Vagina (tissue), 2 donors: ENCODE results near the gene CACNG7. TPM values are rescaled to one million over a fixed set of nuclear protein-coding genes. Genes with fewer than 3 reads are reported as not detected.
"Not testable (repeated sequence)": the region's sequence is repeated elsewhere in the genome, so short reads cannot be mapped to it uniquely, and the experiment has no call there.

Experiments
- DNase-seq, 2 donors: peaks; one replicate each; pipeline ENCODE4 v3.0.0-alpha.2; 2017; ENCODE audit errors: extremely low spot score in 2 of 2
- H3K27ac ChIP-seq: fragments of 200-600 bp; sonication (generic); one replicate; pipeline ENCODE4 v1.5.1; 2019
- H3K27me3 ChIP-seq: fragments of 200-600 bp; sonication (generic); one replicate; pipeline ENCODE4 v1.5.1; 2019
- H3K36me3 ChIP-seq, 2 donors: fragments of 200-600 bp; sonication (generic); one replicate each; pipeline ENCODE4 v1.5.1; 2017 to 2019
- H3K4me1 ChIP-seq: fragments of 200-600 bp; sonication (generic); one replicate; pipeline ENCODE4 v1.5.1; 2019
- H3K4me3 ChIP-seq, 2 donors: fragments of 200-600 bp; sonication (generic); 1 replicate in 1 of 2; 2 replicates in 1 of 2; pipeline ENCODE4 v1.5.1; 2016 to 2019
- H3K9me3 ChIP-seq: fragments of 200-600 bp; sonication (generic); one replicate; pipeline ENCODE4 v1.5.1; 2019
- POLR2A ChIP-seq, 2 donors: fragments of 450-650 bp; IDR thresholded peaks; one replicate each; pipeline ENCODE4 v1.6.1; 2017; ENCODE audit warnings: antibody characterized with exemption in 2 of 2, mild to moderate bottlenecking in 2 of 2, moderate library complexity in 2 of 2
- POLR2AphosphoS5 ChIP-seq, 2 donors: sonication (generic); formaldehyde crosslinking; IDR thresholded peaks; one replicate each; pipeline ENCODE4 v1.9.0; 2017; ENCODE audit warnings: antibody characterized with exemption in 2 of 2, mild to moderate bottlenecking in 2 of 2, low read depth in 1 of 2; ENCODE audit not compliant: insufficient read depth in 1 of 2
- intact Hi-C: fragments of 100-400 bp; cut with DNase I; formaldehyde crosslinking; loops from one replicate; pipeline ENCODE4 v1.15.1; 2023
- total RNA-seq: library from RNA; depleted of rRNA; stranded (reverse); fragments of >200 nt; gene quantifications from one replicate; pipeline ENCODE4 v1.2.3, GENCODE V29; 2016
- TF ChIP-seq, protein P1 (sequence below), 3 experiments: fragments of 450-650 bp in 2 of 3; fragments of 200-600 bp in 1 of 3; sonication (generic) in 1 of 3; IDR thresholded peaks; one replicate each; pipeline ENCODE4 v1.5.1; 2017 to 2019; ENCODE audit warnings: antibody characterized with exemption in 3 of 3, mild to moderate bottlenecking in 2 of 3, moderate library complexity in 2 of 3

The CACNG7 gene
- total RNA-seq, 1 donor from 2014 or later, result not detected

DNA sequence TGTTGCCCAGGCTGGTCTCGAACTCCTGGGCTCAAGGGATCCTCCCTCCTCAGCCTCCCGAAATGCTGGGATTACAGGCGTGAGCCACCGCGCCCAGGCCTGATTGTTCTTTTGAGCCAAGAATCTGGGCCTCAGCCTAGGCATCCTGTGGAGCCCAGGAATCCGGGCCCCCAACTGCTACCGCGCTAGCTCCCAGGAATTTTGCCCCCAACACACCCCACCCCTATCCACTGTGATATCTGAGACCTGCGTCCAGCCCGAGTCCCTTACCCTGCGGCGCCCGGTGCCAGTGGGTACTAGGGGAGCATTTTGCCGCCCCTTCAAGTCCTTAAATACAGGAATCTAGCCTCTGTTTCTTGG lies 42.2 kb upstream of the CACNG7 start:
- Histone ChIP-seq H3K27me3 (no peaks in the 10 kb centered on the region), H3K36me3 (no peaks in the 10 kb centered on the region), H3K27ac (peak overlapping the region; percentile 95), H3K4me3 (peak overlapping the region; percentile 66 to 96), H3K4me1 (peaks cover 54% of the 10 kb centered on the region), H3K9me3 (no peaks in the 10 kb centered on the region)
- no peak for DNase-seq
- intact Hi-C loops, result no loop called here
- TF ChIP-seq, protein P1, sequence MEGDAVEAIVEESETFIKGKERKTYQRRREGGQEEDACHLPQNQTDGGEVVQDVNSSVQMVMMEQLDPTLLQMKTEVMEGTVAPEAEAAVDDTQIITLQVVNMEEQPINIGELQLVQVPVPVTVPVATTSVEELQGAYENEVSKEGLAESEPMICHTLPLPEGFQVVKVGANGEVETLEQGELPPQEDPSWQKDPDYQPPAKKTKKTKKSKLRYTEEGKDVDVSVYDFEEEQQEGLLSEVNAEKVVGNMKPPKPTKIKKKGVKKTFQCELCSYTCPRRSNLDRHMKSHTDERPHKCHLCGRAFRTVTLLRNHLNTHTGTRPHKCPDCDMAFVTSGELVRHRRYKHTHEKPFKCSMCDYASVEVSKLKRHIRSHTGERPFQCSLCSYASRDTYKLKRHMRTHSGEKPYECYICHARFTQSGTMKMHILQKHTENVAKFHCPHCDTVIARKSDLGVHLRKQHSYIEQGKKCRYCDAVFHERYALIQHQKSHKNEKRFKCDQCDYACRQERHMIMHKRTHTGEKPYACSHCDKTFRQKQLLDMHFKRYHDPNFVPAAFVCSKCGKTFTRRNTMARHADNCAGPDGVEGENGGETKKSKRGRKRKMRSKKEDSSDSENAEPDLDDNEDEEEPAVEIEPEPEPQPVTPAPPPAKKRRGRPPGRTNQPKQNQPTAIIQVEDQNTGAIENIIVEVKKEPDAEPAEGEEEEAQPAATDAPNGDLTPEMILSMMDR (IDR thresholded peaks at IDR 0.05), result no peak
- no peak for TF ChIP-seq POLR2A (IDR thresholded peaks at IDR 0.05)
- TF ChIP-seq POLR2AphosphoS5 (IDR thresholded peaks at IDR 0.05; ENCODE audit: insufficient read depth in 1 of 2, low read depth in 1 of 2), result no peak

DNA sequence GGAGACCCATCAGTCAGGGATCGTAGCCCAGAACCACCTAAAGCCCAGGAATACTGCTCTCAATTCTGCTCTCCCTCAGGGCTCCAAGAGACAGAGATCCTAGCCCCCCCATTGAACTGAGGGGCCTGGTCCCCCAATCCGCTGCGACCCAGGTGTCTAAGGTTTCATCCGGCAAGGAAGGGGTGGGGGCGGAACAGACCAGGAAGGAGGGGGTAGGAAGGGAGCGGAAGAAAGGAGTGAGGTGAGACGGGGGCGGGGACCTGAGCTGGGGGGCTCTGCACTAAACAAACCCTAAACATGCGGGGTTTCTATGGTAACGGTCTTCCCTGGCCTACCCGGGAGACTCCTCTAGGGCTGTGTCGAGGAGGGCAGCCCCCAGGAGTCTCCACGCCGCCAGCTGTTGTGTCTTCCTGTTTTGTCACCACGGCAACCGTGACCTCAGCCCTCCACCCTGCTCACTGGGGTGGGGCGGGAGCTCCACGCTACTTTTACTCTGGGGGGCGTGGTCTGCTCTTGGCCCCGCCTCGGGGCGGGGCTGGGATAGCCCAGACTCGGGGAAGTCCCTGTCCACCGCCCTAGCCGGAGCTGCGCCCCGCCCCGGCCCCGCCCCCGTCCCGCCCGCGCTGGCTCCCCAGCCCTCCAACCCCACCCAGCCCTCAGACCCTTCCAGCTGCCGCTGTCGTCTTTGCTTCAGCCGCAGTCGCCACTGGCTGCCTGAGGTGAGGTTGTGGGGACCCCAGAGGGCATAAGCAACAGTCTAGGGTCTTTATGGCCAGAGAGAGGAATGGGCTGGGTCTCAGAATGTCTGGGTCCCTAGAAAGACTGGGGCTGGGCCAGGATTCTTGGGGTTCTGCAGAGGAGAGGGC lies 41.6 kb upstream of the CACNG7 start, which contains the start of gene MYADM:
TSS of gene MYADM (plus strand) at position 659 of the 866 bp plus-strand sequence. CDS start 5,647 bp downstream, outside the sequence.
- peak in 1 of 2 donors; percentile 99 for DNase-seq
- intact Hi-C loops, result no loop called here
- TF ChIP-seq POLR2AphosphoS5 (IDR thresholded peaks at IDR 0.05; ENCODE audit: insufficient read depth in 1 of 2, low read depth in 1 of 2), result peak; percentile 78 to 86
- TF ChIP-seq POLR2A (IDR thresholded peaks at IDR 0.05), result peak in 1 of 2 donors; percentile 84
- TF ChIP-seq, protein P1 (IDR thresholded peaks at IDR 0.05), result no peak
- Histone ChIP-seq H3K9me3 (no peaks in the 10 kb centered on the region), H3K27me3 (no peaks in the 10 kb centered on the region), H3K36me3 (no peaks in the 10 kb centered on the region), H3K4me1 (peaks cover 60% of the 10 kb centered on the region), H3K27ac (peak within 1 kb of the TSS; percentile 95), H3K4me3 (peak within 1 kb of the TSS; percentile 66 to 96)

DNA sequence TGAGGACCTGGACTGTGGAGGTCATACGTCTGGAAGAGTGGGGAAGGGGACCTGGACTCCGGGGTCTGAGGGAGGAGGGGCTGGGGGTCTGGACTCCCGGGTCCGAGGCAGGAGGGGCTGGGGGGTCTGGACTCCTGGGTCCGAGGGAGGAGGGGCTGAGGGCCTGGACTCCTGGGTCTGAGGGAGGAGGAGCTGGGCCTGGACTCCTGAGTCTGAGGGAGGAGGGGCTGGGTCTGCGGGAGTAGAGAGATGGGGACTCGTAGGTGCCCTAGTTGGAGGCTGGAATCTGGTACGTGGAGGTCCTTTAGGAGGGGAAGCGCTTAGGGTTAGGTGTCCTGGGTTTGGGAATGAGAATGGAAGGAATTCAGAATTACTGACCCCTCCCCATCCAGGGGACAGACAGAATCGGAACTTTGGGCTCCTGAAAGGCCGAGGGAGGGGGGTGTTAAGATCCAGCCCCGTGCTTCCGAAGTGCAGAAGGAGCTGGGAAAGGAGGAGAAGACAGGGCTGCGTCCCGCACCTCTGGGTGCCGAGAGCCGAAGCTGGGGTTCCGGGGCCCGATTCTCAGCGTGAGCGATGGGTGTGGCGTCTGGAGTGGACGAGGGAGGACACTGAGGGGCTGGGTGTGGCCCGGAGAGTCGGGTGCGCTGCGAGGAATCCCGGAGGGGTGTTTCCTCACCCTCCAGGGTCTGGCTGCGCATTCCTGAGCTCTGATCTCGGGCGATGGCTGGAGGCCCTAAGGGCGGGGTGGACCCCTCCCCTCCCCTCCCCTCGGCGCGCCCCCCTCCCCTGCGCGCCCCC lies 40.8 kb upstream of the CACNG7 start:
- Histone ChIP-seq H3K27ac (peak overlapping the region; percentile 95), H3K9me3 (no peaks in the 10 kb centered on the region), H3K4me3 (peak overlapping the region; percentile 66 to 96), H3K4me1 (peaks cover 65% of the 10 kb centered on the region), H3K27me3 (no peaks in the 10 kb centered on the region), H3K36me3 (peaks cover 0 to 1% of the 10 kb centered on the region in 2 donors)
- intact Hi-C loops, result no loop called here
- peak in 1 of 2 donors; percentile 90 for DNase-seq
- TF ChIP-seq POLR2AphosphoS5 (IDR thresholded peaks at IDR 0.05; ENCODE audit: insufficient read depth in 1 of 2, low read depth in 1 of 2) (no peak), POLR2A (IDR thresholded peaks at IDR 0.05) (no peak)
- TF ChIP-seq, protein P1 (IDR thresholded peaks at IDR 0.05), result no peak

DNA sequence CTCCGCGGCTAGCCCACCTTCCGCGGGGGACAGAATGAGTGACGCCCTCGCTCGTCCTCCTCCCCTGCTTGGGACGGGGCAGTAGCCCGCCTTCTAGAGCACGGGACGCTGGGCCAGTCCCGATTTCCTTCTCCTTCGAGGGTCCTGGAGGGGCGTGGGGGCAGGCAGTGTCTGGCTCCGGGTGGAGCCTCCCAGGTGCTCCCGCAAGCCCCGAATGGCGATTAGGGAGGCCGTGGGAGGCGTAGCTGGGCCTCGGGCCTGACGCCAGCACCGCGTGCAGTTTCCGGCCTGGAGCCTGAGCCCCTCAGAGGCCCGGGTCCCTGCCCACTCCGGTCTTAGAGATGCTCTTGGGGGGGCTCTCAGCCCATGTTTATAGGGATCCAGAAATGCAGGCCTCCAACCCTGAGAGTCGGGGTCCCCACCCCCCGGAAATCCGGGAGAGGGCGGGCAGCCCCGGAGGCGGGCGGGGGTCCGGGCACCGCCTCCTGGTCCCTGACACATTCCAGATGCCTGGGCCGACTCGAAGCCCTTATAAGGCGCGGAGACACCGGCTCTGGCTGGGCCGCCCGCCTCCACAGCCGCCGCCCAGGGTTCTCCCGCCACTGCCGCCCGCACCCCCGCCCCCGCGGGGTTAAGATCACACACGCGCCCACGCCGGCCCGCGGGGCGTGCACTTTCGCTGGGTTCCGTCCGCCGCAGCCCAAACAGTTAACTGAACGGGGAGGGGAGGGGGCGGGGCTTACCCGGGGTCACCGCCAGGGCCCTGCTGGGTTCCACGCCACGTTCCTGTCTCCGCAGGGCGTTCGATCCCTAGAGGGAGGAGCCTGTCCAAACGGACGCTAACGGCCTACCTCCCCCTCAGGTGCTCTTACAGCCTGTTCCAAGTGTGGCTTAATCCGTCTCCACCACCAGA lies 39.9 kb upstream of the CACNG7 start:
- Histone ChIP-seq H3K36me3 (peaks cover 0 to 10% of the 10 kb centered on the region in 2 donors), H3K4me1 (peaks cover 65% of the 10 kb centered on the region), H3K27me3 (no peaks in the 10 kb centered on the region), H3K4me3 (peak overlapping the region; percentile 66 to 96), H3K27ac (peak overlapping the region; percentile 95), H3K9me3 (no peaks in the 10 kb centered on the region)
- peak in 1 of 2 donors; percentile 78 for TF ChIP-seq POLR2A (IDR thresholded peaks at IDR 0.05)
- TF ChIP-seq, protein P1 (IDR thresholded peaks at IDR 0.05), result peak in 1 of 3 experiments; percentile 34
- TF ChIP-seq POLR2AphosphoS5 (IDR thresholded peaks at IDR 0.05; ENCODE audit: insufficient read depth in 1 of 2, low read depth in 1 of 2), result peak; percentile 58 to 96
- intact Hi-C loops, result no loop called here
- DNase-seq, result peak in 1 of 2 donors; percentile 95

DNA sequence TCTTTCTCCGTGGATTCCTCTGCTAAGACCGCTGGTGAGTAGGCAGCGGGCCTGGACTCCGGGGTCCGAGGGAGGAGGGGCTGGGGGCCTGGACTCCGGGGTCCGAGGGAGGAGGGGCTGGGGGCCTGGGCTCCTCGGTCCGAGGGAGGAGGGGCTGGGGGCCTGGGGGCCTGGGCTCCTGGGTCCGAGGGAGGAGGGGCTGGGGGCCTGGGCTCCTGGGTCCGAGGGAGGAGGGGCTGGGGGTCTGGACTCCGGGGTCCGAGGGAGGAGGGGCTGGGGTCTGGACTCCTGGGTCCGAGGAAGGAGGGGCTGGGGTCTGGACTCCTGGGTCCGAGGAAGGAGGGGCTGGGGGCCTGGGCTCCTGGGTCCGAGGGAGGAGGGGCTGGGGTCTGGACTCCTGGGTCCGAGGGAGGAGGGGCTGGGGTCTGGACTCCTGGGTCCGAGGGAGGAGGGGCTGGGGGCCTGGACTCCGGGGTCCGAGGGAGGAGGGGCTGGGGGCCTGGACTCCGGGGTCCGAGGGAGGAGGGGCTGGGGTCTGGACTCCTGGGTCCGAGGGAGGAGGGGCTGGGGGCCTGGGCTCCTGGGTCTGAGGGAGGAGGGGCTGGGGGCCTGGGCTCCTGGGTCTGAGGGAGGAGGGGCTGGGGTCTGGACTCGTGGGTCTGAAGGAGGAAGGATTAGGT lies 39.1 kb upstream of the CACNG7 start:
- Histone ChIP-seq H3K4me3 (peak overlapping the region; percentile 66 to 96), H3K36me3 (peaks cover 0 to 18% of the 10 kb centered on the region in 2 donors), H3K4me1 (peaks cover 60% of the 10 kb centered on the region), H3K27ac (peak overlapping the region; percentile 95)
- DNase-seq, intact Hi-C loops, H3K9me3 ChIP-seq, H3K27me3 ChIP-seq: not testable (repeated sequence)
